NB4 (cell line): ENCODE data around the gene LETM1.
"Not testable (repeated sequence)": the region's sequence is repeated elsewhere in the genome, so short reads cannot be mapped to it uniquely, and the experiment has no call there.

Experiments used
- DNase-seq: peaks from one replicate; pipeline ENCODE4 v3.0.0; 2010; ENCODE audit warnings: low read depth
- H3K4me3 ChIP-seq: one replicate; pipeline ENCODE4 v1.5.1; 2011; ENCODE audit warnings: mild to moderate bottlenecking, low read depth, low read length, moderate library complexity
- MYC ChIP-seq: IDR thresholded peaks from 2 replicates; pipeline ENCODE4 v1.6.1; 2011; ENCODE audit warnings: low read depth, low read length
- POLR2A ChIP-seq: IDR thresholded peaks from 2 replicates; pipeline ENCODE4 v1.6.1; 2011; ENCODE audit warnings: mild to moderate bottlenecking; ENCODE audit not compliant: insufficient read length; ENCODE audit errors: extremely low read depth
- TF ChIP-seq, protein P1 (sequence below): IDR thresholded peaks from 2 replicates; pipeline ENCODE4 v1.6.1; 2011; ENCODE audit warnings: low read depth, low read length
- TF ChIP-seq, protein P2 (sequence below): IDR thresholded peaks from one replicate; pipeline ENCODE4 v1.5.1; 2012; ENCODE audit warnings: low read depth, low read length

The LETM1 gene

DNA sequence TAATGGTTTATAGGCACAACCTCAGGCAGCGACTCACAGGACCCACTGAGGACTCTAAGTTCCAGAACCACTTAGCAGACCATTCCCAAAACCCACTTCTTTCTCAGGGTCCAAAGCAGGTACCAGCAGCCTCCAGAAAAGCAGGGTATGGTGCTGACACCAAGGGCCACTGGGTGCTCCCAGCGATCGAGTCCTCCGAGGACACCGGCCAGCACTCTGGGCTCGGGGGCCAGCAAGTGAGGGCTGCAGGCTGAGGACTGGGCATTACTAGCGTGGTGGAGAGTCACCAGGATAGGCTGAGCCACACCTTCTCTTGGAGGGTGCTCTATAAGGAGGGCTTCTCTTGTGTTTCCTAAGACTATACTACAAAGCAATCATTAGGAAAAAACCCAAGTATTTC, 19.3 kb downstream of the LETM1 start:
- no peak overlapping the region for H3K4me3 ChIP-seq
- TF ChIP-seq POLR2A (no peak), MYC (no peak)
- TF ChIP-seq, protein P1, sequence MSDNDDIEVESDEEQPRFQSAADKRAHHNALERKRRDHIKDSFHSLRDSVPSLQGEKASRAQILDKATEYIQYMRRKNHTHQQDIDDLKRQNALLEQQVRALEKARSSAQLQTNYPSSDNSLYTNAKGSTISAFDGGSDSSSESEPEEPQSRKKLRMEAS: no peak
- TF ChIP-seq, protein P2, sequence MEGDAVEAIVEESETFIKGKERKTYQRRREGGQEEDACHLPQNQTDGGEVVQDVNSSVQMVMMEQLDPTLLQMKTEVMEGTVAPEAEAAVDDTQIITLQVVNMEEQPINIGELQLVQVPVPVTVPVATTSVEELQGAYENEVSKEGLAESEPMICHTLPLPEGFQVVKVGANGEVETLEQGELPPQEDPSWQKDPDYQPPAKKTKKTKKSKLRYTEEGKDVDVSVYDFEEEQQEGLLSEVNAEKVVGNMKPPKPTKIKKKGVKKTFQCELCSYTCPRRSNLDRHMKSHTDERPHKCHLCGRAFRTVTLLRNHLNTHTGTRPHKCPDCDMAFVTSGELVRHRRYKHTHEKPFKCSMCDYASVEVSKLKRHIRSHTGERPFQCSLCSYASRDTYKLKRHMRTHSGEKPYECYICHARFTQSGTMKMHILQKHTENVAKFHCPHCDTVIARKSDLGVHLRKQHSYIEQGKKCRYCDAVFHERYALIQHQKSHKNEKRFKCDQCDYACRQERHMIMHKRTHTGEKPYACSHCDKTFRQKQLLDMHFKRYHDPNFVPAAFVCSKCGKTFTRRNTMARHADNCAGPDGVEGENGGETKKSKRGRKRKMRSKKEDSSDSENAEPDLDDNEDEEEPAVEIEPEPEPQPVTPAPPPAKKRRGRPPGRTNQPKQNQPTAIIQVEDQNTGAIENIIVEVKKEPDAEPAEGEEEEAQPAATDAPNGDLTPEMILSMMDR: no peak
- DNase-seq: no peak

DNA sequence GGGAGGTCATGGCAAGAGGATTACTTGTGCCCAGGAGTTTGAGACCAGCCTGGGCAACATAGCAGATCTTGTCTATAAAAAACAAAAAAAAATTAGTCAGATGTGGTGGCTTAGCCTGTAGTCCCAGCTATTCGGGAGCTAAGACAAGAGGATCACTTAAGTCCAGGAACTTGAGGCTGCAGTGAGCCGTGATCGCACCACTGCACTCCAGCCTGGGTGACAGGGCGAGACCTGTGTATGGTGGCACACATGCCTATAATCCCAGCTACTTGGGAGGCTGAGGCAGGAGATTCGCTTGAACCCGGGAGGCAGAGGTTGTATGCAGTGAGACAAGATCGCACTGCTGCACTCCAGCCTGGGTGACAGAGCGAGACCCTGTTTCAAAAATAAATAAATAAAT, 20.1 kb downstream of the LETM1 start:
- H3K4me3 ChIP-seq, DNase-seq: not testable (repeated sequence)

DNA sequence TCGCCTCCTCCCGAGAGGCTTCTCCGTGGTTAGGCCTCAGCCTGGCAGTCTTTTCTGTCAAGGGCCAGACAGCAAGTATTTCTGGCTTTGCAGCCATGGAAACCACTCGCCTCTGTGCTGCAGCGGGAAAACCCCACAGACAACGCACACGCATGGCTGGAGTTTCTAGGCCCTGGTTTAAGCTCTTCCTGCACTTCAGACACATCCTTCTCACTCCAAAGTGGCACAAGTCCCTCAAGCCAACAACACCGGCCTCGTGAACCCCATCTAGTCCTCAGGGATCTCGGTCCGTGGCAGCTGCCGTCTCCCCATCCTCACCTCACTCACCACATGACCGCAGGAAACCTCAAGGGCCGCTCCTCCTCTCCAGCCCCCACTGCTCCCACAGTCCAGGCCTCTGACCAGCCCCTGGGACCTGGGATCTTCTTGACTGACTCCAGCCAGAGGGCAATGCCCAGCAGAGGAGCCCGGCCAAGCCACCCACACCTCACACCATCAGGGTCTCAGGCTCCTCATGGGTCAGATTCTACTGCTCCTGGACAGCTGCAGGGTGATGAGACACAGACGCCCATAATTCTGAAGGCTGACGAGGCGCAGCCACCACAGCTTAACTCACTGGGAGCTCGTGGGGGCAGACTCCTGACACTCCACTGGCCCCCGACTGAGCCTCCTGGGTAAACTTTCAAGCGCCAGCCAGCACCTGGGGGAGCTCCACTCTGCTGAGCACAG, 21.7 kb downstream of the LETM1 start:
- peak; percentile 62 for DNase-seq
- TF ChIP-seq, protein P1: no peak
- TF ChIP-seq, protein P2: no peak
- no peak for TF ChIP-seq MYC
- no peak overlapping the region for H3K4me3 ChIP-seq

DNA sequence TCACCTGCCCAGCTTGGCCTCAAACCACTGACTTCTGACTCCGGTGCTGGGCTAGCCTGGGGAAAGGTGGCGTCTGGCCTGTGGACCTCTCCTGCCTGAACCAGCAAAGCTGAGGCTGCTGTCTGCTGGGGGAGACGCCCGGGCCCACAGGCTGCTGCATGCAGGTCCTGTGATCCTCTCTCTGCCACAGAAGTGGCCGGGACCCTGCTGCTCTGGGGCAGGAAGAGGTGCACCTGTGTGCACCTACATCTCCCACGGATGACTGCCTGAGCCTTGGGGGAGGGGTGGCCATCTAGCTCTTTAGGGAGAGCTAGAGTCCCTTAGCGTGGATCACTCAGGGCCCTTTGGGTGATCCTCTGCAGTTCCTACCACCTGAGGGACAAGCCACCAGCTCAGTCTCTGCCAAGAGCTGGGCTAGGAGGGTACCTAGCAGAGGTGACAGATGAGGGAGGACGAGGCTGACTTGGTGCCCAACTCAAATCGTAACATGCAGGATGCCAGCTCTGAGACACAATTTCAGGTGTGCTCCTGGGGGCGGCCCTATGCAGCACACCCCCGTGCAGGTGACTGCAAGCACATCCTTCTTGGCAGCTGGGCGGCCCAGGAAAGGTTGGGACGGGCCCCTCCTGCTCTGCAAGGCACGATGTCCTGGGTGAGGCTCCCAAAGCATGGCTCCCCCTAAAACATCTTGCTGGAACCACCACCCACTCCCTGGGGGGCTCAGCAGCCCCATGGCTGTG, 22.5 kb downstream of the LETM1 start:
- TF ChIP-seq POLR2A: no peak
- TF ChIP-seq, protein P2: no peak
- TF ChIP-seq MYC: no peak
- TF ChIP-seq, protein P1: no peak
- DNase-seq: no peak
- H3K4me3 ChIP-seq: no peak overlapping the region

DNA sequence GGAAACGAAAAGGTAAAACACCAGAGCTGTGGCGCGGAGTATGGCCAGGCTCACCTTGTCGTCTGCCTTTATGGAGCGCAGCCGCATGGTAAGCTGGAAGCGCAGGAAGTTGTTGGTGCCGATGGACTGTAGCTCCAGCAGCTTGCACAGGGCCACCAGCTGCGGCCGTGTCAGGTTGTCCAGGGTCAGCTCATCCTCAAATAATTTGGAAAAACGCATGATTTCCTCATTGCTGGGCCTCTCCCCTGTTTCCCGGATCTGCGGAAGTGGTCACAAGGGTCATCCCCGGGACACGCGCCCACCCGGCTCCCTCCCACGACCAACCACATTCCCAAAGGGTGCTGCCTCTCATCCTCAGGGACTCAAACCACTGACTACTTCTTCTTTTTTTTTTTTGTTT, 23.3 kb downstream of the LETM1 start:
- H3K4me3 ChIP-seq: no peak overlapping the region

DNA sequence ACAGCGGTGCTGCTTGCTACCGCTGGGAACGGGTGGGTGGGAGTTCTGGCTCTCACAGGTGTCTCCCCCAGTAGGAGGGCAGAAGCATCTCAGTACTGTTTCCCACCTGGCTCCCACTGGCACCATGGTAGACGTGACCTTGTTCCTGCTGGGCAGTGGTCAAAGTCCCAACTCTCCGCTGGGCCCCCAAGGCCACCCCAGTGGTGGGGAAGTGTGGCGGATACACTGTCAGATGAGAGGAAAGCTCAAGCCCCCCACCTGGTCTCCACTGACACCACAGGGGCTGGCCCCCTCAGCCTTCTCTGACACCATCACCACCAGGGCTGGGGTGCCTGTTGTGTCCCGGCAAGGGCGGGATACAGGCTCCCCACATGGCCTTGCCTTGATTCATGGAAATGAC, 24.6 kb downstream of the LETM1 start:
- DNase-seq: no peak
- TF ChIP-seq, protein P1: no peak
- no peak for TF ChIP-seq MYC
- TF ChIP-seq POLR2A: no peak
- TF ChIP-seq, protein P2: no peak
- H3K4me3 ChIP-seq: no peak overlapping the region

More for the DNA sequence above, 23.3 kb downstream of the LETM1 start:
- no peak for DNase-seq
- TF ChIP-seq, protein P1: no peak
- no peak for TF ChIP-seq MYC
- TF ChIP-seq POLR2A: no peak
- TF ChIP-seq, protein P2: no peak
